Endothelial cell of umbilical vein (primary cell): ENCODE measurements around the gene GORASP1. TPM values are rescaled to one million over a fixed set of nuclear protein-coding genes. Genes with fewer than 3 reads are reported as not detected.

Experiments
- BruUV-seq: library from RNA; stranded (reverse); fragments of 400-500 nt; replicated peaks from 2 replicates; lab custom pipeline; 2021; lab: Mats Ljungman, UMichigan
- CTCF ChIA-PET: fragments of 300-600, 350-600 bp; sonication (Branson Sonifier 250); formaldehyde crosslinking; loops from one replicate; lab custom pipeline; 2021; ENCODE audit warnings: antibody characterized with exemption, inconsistent platforms; lab: Charles Lee
- POLR2A ChIA-PET: fragments of 300-600, 350-600 bp; sonication (Branson Sonifier 250); formaldehyde crosslinking; loops from one replicate; lab custom pipeline; 2021; ENCODE audit warnings: antibody characterized with exemption, inconsistent platforms; lab: Charles Lee
- DNase-seq: peaks from one replicate; pipeline ENCODE4 v3.0.0-alpha.2; 2011; ENCODE audit warnings: low read depth, low spot score
- FAIRE-seq: peaks from 2 replicates; lab custom pipeline; 2011; peaks lifted over from hg19 to GRCh38; lab: Jason Lieb, UNC
- H2AFZ ChIP-seq: 2 replicates; pipeline ENCODE4 v1.6.0; 2012; ENCODE audit warnings: low read depth, low read length, control low read depth, inconsistent platforms
- H3K27ac ChIP-seq: 2 replicates; pipeline ENCODE4 v1.5.1; 2011; ENCODE audit warnings: low read depth, mild to moderate bottlenecking, control low read depth, low read length, moderate library complexity; ENCODE audit not compliant: insufficient read depth
- H3K27me3 ChIP-seq, 2 experiments: 2 replicates each; pipeline versions ENCODE4 v1.6.0 to v1.6.1; 2011; ENCODE audit warnings: low read length in 2 of 2, mixed read lengths in 1 of 2; ENCODE audit not compliant: control insufficient read depth in 2 of 2, insufficient read depth in 2 of 2
- H3K36me3 ChIP-seq, 2 experiments: 2 replicates in 1 of 2; 3 replicates in 1 of 2; pipeline ENCODE4 v1.5.1; 2011; ENCODE audit warnings: low read length in 2 of 2, mild to moderate bottlenecking in 1 of 2, moderate library complexity in 1 of 2; ENCODE audit not compliant: control insufficient read depth in 2 of 2, insufficient read depth in 2 of 2; ENCODE audit errors: extremely low read depth in 1 of 2
- H3K4me1 ChIP-seq: 3 replicates; pipeline ENCODE4 v1.5.1; 2011; ENCODE audit warnings: mild to moderate bottlenecking, low read length; ENCODE audit not compliant: control insufficient read depth, insufficient read depth; ENCODE audit errors: extremely low read depth
- H3K4me2 ChIP-seq: 2 replicates; pipeline ENCODE4 v1.6.1; 2011; ENCODE audit warnings: low read length, control low read depth, mixed read lengths; ENCODE audit not compliant: insufficient read depth
- H3K4me3 ChIP-seq, 3 experiments: fragments of 200-600 bp in 1 of 3; sonication (generic), shearing (Covaris generic) in 1 of 3; replicated peaks in 1 of 3; 2 replicates each; pipeline ENCODE4 v1.5.1; 2011 to 2016; ENCODE audit warnings: control low read depth in 3 of 3, low read length in 3 of 3, mild to moderate bottlenecking in 2 of 3, inconsistent platforms in 1 of 3, low read depth in 1 of 3, moderate library complexity in 1 of 3; ENCODE audit not compliant: insufficient read depth in 1 of 3
- H3K79me2 ChIP-seq: 2 replicates; pipeline ENCODE4 v1.6.0; 2012; ENCODE audit warnings: low read length, inconsistent platforms; ENCODE audit not compliant: control insufficient read depth, insufficient read depth
- H3K9ac ChIP-seq: replicated peaks from 2 replicates; pipeline ENCODE3; 2011; ENCODE audit warnings: low read length, control low read depth; ENCODE audit not compliant: insufficient read depth; ENCODE audit errors: extremely low read depth
- H3K9me1 ChIP-seq: replicated peaks from 3 replicates; pipeline ENCODE4 v1.6.0; 2011; ENCODE audit warnings: mild to moderate bottlenecking, low read length; ENCODE audit not compliant: control insufficient read depth, insufficient read depth; ENCODE audit errors: extremely low read depth
- H3K9me3 ChIP-seq: replicated peaks from 2 replicates; pipeline ENCODE4 v1.5.1; 2012; ENCODE audit warnings: low read length, inconsistent platforms; ENCODE audit not compliant: control insufficient read depth, insufficient read depth
- H4K20me1 ChIP-seq: replicated peaks from 2 replicates; pipeline ENCODE3; 2011; ENCODE audit warnings: mild to moderate bottlenecking, low read length; ENCODE audit not compliant: control insufficient read depth, insufficient read depth; ENCODE audit errors: extremely low read depth
- EZH2 ChIP-seq: IDR thresholded peaks from 2 replicates; pipeline ENCODE4 v1.6.1; 2012; ENCODE audit warnings: borderline replicate concordance, low read depth, mild to moderate bottlenecking, moderate library complexity, low read length, inconsistent platforms; ENCODE audit not compliant: severe bottlenecking
- MAX ChIP-seq: IDR thresholded peaks from 2 replicates; pipeline ENCODE4 v1.6.1; 2011; ENCODE audit not compliant: insufficient read depth, insufficient read length
- MYC ChIP-seq: IDR thresholded peaks from one replicate; pipeline ENCODE4 v1.6.1; 2011; ENCODE audit warnings: mild to moderate bottlenecking, low read depth, low read length
- POLR2A ChIP-seq: IDR thresholded peaks from 2 replicates; pipeline ENCODE4 v1.6.1; 2012; ENCODE audit warnings: low read depth, mild to moderate bottlenecking, control low read depth, low read length
- POLR2AphosphoS5 ChIP-seq: IDR thresholded peaks from 2 replicates; pipeline ENCODE4 v1.6.1; 2012; ENCODE audit warnings: low read depth, mild to moderate bottlenecking, control low read depth, low read length, moderate library complexity; ENCODE audit not compliant: insufficient read depth
- dilution Hi-C: fragments of 300-500 bp; cut with MboI; formaldehyde crosslinking; loops from one replicate; pipeline ENCODE4 v1.15.0; 2019; ENCODE audit warnings: low sequenced_read_pairs; ENCODE audit not compliant: extremely low pct_ligation_motif_present
- intact Hi-C: fragments of 100-400 bp; cut with micrococcal nuclease; formaldehyde crosslinking; loops from one replicate; pipeline ENCODE4 v1.10.0; 2022
- polyA plus RNA-seq, 4 experiments: library from polyadenylated mRNA; depleted of rRNA in 3 of 4; stranded (reverse) in 3 of 4; unstranded in 1 of 4; fragments of >200 nt; gene quantifications; 2 replicates each; pipeline versions ENCODE4 v1.2.1 to v1.2.3, GENCODE V29; 2011 to 2012; ENCODE audit warnings: missing spikeins in 1 of 4
- total RNA-seq: library from RNA; stranded (reverse); gene quantifications from 2 replicates; pipeline ENCODE4 v1.2.3, GENCODE V29; 2021

Gene GORASP1
- total and polyA plus RNA-seq, 2 donors (not counting 3 experiments of a cell fraction or from before 2014, with no cell fraction given) = 62.5 to 68.0 TPM

GRCh38 chr3:39105687-39106063 is 1.8 kb downstream of the GORASP1 start:
- dilution Hi-C loops (loop anchor here (5.0 kb wide), 1 partner anchor 87 kb away; the partner anchor contains the start of gene XIRP1), intact Hi-C loops (loop anchor here (2.0 kb wide), 1 partner anchor 277 kb away; the partner anchor contains the start of gene SLC25A38)
- TF ChIP-seq MYC (no peak), MAX (no peak), POLR2A (no peak), POLR2AphosphoS5 (no peak), EZH2 (no peak)
- Histone ChIP-seq H3K27ac (no peak overlapping the region), H3K9ac (no peak overlapping the region), H3K9me3 (no peaks in the 10 kb centered on the region), H3K4me3 (no peak overlapping the region), H3K36me3 (no peaks in the 10 kb centered on the region), H3K4me2 (no peak overlapping the region), H2AFZ (no peak overlapping the region), H3K27me3 (no peaks in the 10 kb centered on the region), H3K79me2 (peaks cover 47% of the 10 kb centered on the region), H4K20me1 (no peaks in the 10 kb centered on the region), H3K4me1 (peaks cover 18% of the 10 kb centered on the region), H3K9me1 (no peaks in the 10 kb centered on the region)
- ChIA-PET CTCF (interaction anchor here (0.9 to 3.2 kb wide), 7 partner anchors 41 to 272 kb away, joined by 3 to 26 read pairs (median 4); no protein-coding TSS in a partner anchor), POLR2A (no interaction called here)
- BruUV-seq = no TSS peak
- DNase-seq (no peak), FAIRE-seq (no peak)

- H3K27me3 ChIP-seq = no peaks in the 10 kb centered on the region
- peaks cover 18% of the 10 kb centered on the region for H3K4me1 ChIP-seq
- H3K9ac ChIP-seq = no peak overlapping the region
- H3K4me2 ChIP-seq = no peak overlapping the region
- H3K9me1 ChIP-seq = no peaks in the 10 kb centered on the region
- no peaks in the 10 kb centered on the region for H3K36me3 ChIP-seq
- no peaks in the 10 kb centered on the region for H4K20me1 ChIP-seq
- no peak overlapping the region for H3K4me3 ChIP-seq
- no TSS peak for BruUV-seq
- CTCF ChIA-PET = interaction anchor here (0.8 to 3.2 kb wide), 6 partner anchors 20 to 187 kb away, joined by 3 to 26 read pairs (median 4); no protein-coding TSS in a partner anchor
- H2AFZ ChIP-seq = no peak overlapping the region
- POLR2A ChIA-PET = no interaction called here
- no peak for DNase-seq
- H3K27ac ChIP-seq = no peak overlapping the region
- intact Hi-C loops = no loop called here
- no peaks in the 10 kb centered on the region for H3K9me3 ChIP-seq
- no peak for TF ChIP-seq POLR2AphosphoS5
- dilution Hi-C loops = loop anchor here (5.0 kb wide), 1 partner anchor 87 kb away; the partner anchor contains the start of gene XIRP1
- H3K79me2 ChIP-seq = peaks cover 47% of the 10 kb centered on the region
- FAIRE-seq = no peak
These were observed 2.3 kb downstream of the GORASP1 start for GRCh38 chr3:39104961-39105686.
